ENCODE measurements around the gene ST6GALNAC3. TPM values are rescaled to one million over a fixed set of nuclear protein-coding genes. Genes with fewer than 3 reads are reported as not detected.

The ST6GALNAC3 gene
- total and polyA plus RNA-seq, 11 donors = 2.5 to 7.7 (median 4.4) TPM

DNA sequence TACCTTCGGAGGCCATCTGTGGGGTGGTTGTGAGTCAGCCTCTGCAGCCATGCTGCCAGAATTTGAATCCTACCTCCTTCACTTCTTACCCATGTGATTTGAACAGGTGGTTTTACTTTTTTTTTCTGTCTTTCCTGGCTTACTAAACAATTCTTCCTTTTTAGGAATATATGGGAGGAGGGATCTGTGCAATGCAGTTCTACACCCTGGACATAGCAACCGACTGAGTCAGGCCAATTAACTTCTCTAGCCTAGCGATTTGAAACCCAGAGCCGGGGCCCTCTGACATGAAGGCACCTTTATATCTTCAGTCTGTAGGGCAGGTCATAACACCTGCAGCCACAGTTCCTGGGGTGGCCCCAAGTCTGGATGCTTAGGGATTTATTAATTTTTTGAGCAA lies 83.6 kb downstream of the ST6GALNAC3 start:
- 87 to 94% (median 90%) methylated on average over 4 of the region's 4 CpGs for WGBS, 4 donors
- DNase-seq (no peak), ATAC-seq (no peak)
- Histone ChIP-seq H3K4me1 (peaks cover 0 to 11% (median 4%) of the 10 kb centered on the region in 12 donors), H3K27me3 (no peaks in the 10 kb centered on the region), H3K36me3 (no peaks in the 10 kb centered on the region), H3K4me3 (no peak overlapping the region), H3K27ac (no peak overlapping the region), H3K9me3 (no peaks in the 10 kb centered on the region)
- intact Hi-C loops (cut with DNase I) = loop anchor here in 8 of 10 donors (10.0 kb wide), 7 partner anchors 123 to 1377 kb away; no protein-coding TSS in a partner anchor
- TF ChIP-seq, protein P1, sequence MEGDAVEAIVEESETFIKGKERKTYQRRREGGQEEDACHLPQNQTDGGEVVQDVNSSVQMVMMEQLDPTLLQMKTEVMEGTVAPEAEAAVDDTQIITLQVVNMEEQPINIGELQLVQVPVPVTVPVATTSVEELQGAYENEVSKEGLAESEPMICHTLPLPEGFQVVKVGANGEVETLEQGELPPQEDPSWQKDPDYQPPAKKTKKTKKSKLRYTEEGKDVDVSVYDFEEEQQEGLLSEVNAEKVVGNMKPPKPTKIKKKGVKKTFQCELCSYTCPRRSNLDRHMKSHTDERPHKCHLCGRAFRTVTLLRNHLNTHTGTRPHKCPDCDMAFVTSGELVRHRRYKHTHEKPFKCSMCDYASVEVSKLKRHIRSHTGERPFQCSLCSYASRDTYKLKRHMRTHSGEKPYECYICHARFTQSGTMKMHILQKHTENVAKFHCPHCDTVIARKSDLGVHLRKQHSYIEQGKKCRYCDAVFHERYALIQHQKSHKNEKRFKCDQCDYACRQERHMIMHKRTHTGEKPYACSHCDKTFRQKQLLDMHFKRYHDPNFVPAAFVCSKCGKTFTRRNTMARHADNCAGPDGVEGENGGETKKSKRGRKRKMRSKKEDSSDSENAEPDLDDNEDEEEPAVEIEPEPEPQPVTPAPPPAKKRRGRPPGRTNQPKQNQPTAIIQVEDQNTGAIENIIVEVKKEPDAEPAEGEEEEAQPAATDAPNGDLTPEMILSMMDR (IDR thresholded peaks at IDR 0.05) = no peak
- TF ChIP-seq POLR2A (IDR thresholded peaks at IDR 0.05) = no peak

DNA sequence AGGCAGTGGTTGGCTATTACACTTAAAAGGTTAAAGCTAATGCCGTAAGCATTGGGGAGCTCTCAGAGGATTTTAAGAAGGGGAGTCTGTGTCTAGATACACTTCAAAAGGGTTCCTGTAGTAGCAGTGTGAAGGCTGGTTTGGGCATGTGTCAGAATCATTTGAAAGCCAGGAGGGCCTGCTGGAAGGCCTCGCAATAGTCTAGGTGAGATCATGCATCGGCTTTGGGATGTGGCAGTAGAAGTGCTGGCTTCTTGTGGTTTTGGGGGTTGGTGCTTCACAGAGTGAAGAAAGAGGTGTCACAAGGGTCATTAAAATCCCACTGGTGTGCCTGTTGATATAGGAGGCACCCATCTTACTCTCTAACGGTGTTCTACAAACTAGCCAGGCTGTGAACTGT lies 85.7 kb downstream of the ST6GALNAC3 start:
- Histone ChIP-seq H3K4me1 (peaks cover 0 to 1% (median 0%) of the 10 kb centered on the region in 12 donors), H3K27me3 (no peaks in the 10 kb centered on the region), H3K4me3 (no peak overlapping the region), H3K27ac (no peak overlapping the region), H3K36me3 (no peaks in the 10 kb centered on the region), H3K9me3 (peaks cover 0 to 4% (median 0%) of the 10 kb centered on the region in 12 donors)
- DNase-seq (no peak), ATAC-seq (no peak)
- intact Hi-C loops (cut with DNase I) = loop anchor here in 1 of 10 donors (10.0 kb wide), 2 partner anchors 65 to 115 kb away; no protein-coding TSS in a partner anchor
- no peak for TF ChIP-seq POLR2A (IDR thresholded peaks at IDR 0.05)
- TF ChIP-seq, protein P1 (IDR thresholded peaks at IDR 0.05) = no peak
- WGBS, 4 donors = 83 to 96% (median 94%) methylated on average over 4 of the region's 4 CpGs

DNA sequence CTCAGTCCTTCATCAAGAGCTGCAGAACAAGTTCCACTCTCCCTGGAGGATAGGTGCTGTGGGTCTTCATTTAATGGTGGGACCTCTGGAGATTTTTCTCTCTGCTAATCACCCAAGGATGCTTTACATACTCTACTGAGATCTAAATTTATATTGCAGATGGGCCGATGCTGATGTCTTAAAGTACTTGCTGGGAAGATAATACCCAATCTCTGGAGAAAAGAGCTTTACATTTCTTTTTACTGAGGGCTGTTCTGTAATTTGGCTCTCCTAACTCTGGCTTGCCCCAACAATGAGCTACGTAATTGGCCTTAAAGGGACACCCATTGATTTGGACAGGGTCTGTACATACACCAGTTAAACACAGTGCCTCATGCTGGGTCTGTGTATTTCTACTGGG lies 86.9 kb downstream of the ST6GALNAC3 start:
- no peaks in the 10 kb centered on the region for H3K4me1 ChIP-seq
- TF ChIP-seq, protein P1 (IDR thresholded peaks at IDR 0.05) = no peak
- no peak for TF ChIP-seq POLR2A (IDR thresholded peaks at IDR 0.05)
- no peak for DNase-seq
- no peaks in the 10 kb centered on the region for H3K36me3 ChIP-seq
- no peaks in the 10 kb centered on the region for H3K27me3 ChIP-seq
- no peak for ATAC-seq
- peaks cover 0 to 5% (median 0%) of the 10 kb centered on the region in 12 donors for H3K9me3 ChIP-seq
- H3K4me3 ChIP-seq = no peak overlapping the region
- intact Hi-C loops (cut with DNase I) = loop anchor here in 1 of 10 donors (10.0 kb wide), 2 partner anchors 63 to 113 kb away; no protein-coding TSS in a partner anchor
- WGBS, 4 donors = 70 to 90% (median 86%) methylated on average over 2 of the region's 2 CpGs
- H3K27ac ChIP-seq = no peak overlapping the region

DNA sequence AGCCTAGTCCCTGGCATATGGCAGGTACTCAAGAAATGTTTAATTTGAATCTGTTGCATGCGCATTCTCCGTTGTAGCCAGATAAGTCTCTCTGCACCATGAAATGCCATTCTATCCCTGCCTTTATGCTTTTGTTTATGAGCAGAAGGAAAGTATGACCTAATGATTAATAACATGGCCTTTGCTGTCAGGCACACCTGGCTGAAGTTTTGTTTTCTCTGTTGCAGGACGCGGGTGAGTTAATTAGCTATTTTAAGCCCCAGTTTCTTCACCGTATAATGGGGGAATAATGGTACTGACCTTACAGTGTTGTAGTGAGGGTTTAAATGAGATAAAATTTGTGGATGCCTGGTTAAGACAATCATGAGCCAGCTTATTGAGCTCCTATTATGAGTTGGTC lies 87.7 kb downstream of the ST6GALNAC3 start:
- H3K4me1 ChIP-seq = no peaks in the 10 kb centered on the region
- ATAC-seq (no peak), DNase-seq (no peak)
- no peaks in the 10 kb centered on the region for H3K36me3 ChIP-seq
- no peaks in the 10 kb centered on the region for H3K27me3 ChIP-seq
- H3K4me3 ChIP-seq = no peak overlapping the region
- WGBS, 4 donors = 91 to 98% (median 94%) methylated on average over 5 of the region's 5 CpGs
- intact Hi-C loops (cut with DNase I) = loop anchor here in 1 of 10 donors (10.0 kb wide), 2 partner anchors 63 to 113 kb away; no protein-coding TSS in a partner anchor
- TF ChIP-seq, protein P1 (IDR thresholded peaks at IDR 0.05) = no peak
- no peak for TF ChIP-seq POLR2A (IDR thresholded peaks at IDR 0.05)
- peaks cover 0 to 5% (median 0%) of the 10 kb centered on the region in 12 donors for H3K9me3 ChIP-seq
- no peak overlapping the region for H3K27ac ChIP-seq

All from heart left ventricle (tissue), 16 donors.